Measurements from ENCODE around the gene NCAM1. TPM values are rescaled to one million over a fixed set of nuclear protein-coding genes. Genes with fewer than 3 reads are reported as not detected.

The NCAM1 gene
- total RNA-seq, 4 donors from 2014 or later = 12.8 to 27.7 (median 15.7) TPM

GRCh38 chr11:113201054-113201818 is 240.0 kb downstream of the NCAM1 start:
- intact Hi-C loops (cut with DNase I; ENCODE audit: low total_unique reads) (no loop called here), in situ Hi-C loops (cut with MboI; ENCODE audit: low sequenced_read_pairs in 4 of 4) (no loop called here)
- TF ChIP-seq CTCF (IDR thresholded peaks at IDR 0.05 in 4 of 5, conservative IDR thresholded peaks at IDR 0.05 in 1 of 5) = no peak
- no peak for TF ChIP-seq POLR2A (IDR thresholded peaks at IDR 0.05)
- ATAC-seq (no peak), DNase-seq (no peak)
- Histone ChIP-seq H3K4me3 (no peak overlapping the region), H3K9me3 (no peaks in the 10 kb centered on the region), H3K27ac (no peak overlapping the region), H3K4me1 (no peaks in the 10 kb centered on the region), H3K36me3 (no peaks in the 10 kb centered on the region), H3K27me3 (no peaks in the 10 kb centered on the region)

DNA sequence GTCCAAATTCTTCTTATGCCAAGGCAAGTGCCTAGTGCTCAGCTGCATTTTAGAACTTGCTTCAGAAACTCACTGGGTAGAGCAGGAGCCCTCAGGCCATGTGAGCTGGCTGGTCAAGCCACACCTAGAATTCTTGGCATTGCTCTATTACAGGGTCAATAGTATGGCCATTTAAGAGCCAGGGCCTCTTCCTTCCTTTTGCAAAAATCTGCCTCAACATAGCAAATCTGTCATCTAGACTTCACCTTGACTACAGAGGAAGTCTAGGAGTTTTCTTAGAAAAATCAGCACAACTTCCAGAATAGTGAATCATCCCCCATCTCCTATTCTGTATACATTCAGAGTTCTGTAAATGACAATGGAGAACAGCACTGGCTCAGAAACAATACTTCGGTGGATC is 241.2 kb downstream of the NCAM1 start:
- ATAC-seq = no peak

GRCh38 chr11:113203141-113203753 is 242.0 kb downstream of the NCAM1 start:
- TF ChIP-seq CTCF (IDR thresholded peaks at IDR 0.05 in 4 of 5, conservative IDR thresholded peaks at IDR 0.05 in 1 of 5) (no peak), POLR2A (IDR thresholded peaks at IDR 0.05) (no peak)
- Histone ChIP-seq H3K9me3 (no peaks in the 10 kb centered on the region), H3K4me3 (no peak overlapping the region), H3K27ac (no peak overlapping the region), H3K36me3 (no peaks in the 10 kb centered on the region), H3K27me3 (no peaks in the 10 kb centered on the region), H3K4me1 (no peaks in the 10 kb centered on the region)
- in situ Hi-C loops (cut with MboI; ENCODE audit: low sequenced_read_pairs in 4 of 4) (no loop called here), intact Hi-C loops (cut with DNase I; ENCODE audit: low total_unique reads) (no loop called here)
- no peak for ATAC-seq
- no peak for DNase-seq

More for the DNA sequence above, 241.2 kb downstream of the NCAM1 start:
- no peak overlapping the region for H3K27ac ChIP-seq
- no peak overlapping the region for H3K4me3 ChIP-seq
- in situ Hi-C loops (cut with MboI; ENCODE audit: low sequenced_read_pairs in 4 of 4) = no loop called here
- no peaks in the 10 kb centered on the region for H3K4me1 ChIP-seq
- no peak for TF ChIP-seq CTCF (IDR thresholded peaks at IDR 0.05 in 4 of 5, conservative IDR thresholded peaks at IDR 0.05 in 1 of 5)
- TF ChIP-seq POLR2A (IDR thresholded peaks at IDR 0.05) = no peak
- H3K36me3 ChIP-seq = no peaks in the 10 kb centered on the region
- no peaks in the 10 kb centered on the region for H3K27me3 ChIP-seq
- no peaks in the 10 kb centered on the region for H3K9me3 ChIP-seq
- no peak for DNase-seq
- intact Hi-C loops (cut with DNase I; ENCODE audit: low total_unique reads) = no loop called here

DNA sequence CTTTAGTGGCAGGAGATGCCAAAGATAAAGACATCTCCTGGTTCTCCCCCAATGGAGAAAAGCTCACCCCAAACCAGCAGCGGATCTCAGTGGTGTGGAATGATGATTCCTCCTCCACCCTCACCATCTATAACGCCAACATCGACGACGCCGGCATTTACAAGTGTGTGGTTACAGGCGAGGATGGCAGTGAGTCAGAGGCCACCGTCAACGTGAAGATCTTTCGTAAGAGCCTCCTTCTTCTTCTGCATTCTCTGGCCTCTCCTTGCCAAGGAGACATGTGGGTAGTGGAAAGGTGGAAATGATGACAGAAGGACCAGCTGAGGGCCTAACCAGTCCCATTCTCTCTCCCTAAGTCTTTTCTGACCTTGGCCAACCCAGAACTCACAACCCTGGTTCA is 243.1 kb downstream of the NCAM1 start:
- no peak for DNase-seq
- ATAC-seq = no peak
- TF ChIP-seq POLR2A (IDR thresholded peaks at IDR 0.05) (no peak), CTCF (IDR thresholded peaks at IDR 0.05 in 4 of 5, conservative IDR thresholded peaks at IDR 0.05 in 1 of 5) (no peak)
- H3K27ac ChIP-seq = no peak overlapping the region
- intact Hi-C loops (cut with DNase I; ENCODE audit: low total_unique reads) (no loop called here), in situ Hi-C loops (cut with MboI; ENCODE audit: low sequenced_read_pairs in 4 of 4) (no loop called here)
- H3K9me3 ChIP-seq = no peaks in the 10 kb centered on the region
- no peak overlapping the region for H3K4me3 ChIP-seq
- no peaks in the 10 kb centered on the region for H3K4me1 ChIP-seq
- no peaks in the 10 kb centered on the region for H3K27me3 ChIP-seq
- no peaks in the 10 kb centered on the region for H3K36me3 ChIP-seq

Data from gastrocnemius medialis (tissue), 4 donors.